OCI-LY3 (cell line): ENCODE measurements around the gene ZBTB49.

Experiments
- CTCF ChIP-seq: fragments of 200-600, 300-600 bp; sonication (generic); IDR thresholded peaks from 2 replicates; pipeline ENCODE4 v1.5.1; 2014; ENCODE audit warnings: antibody characterized with exemption, low read length, low read depth
- EZH2phosphoT487 ChIP-seq: fragments of 200-600 bp; shearing (Covaris generic); IDR thresholded peaks from 2 replicates; pipeline ENCODE4 v1.6.1; 2018; ENCODE audit warnings: antibody characterized with exemption, mixed run types, low read depth

- TF ChIP-seq CTCF, result no peak
- no peak for TF ChIP-seq EZH2phosphoT487
These were observed 42.4 kb upstream of the ZBTB49 start for GRCh38 chr4:4247696-4248028.
